ENCODE data around the gene CCDC188. TPM values are rescaled to one million over a fixed set of nuclear protein-coding genes. Genes with fewer than 3 reads are reported as not detected.

CCDC188 gene
- total and polyA plus RNA-seq, 10 of the 15 experiments (the other 5 are each of a cell fraction or from before 2014, with no cell fraction given), result not detected

- peaks cover 0 to under 1% of the 10 kb centered on the region in 2 experiments; a peak in 2 of 4 replicates for H3K27me3 ChIP-seq (replicated peaks in 1 of 2; ENCODE audit: control insufficient read depth in 2 of 2, insufficient read depth in 2 of 2, low read length in 1 of 2)
- ATAC-seq (no peak), DNase-seq (ENCODE audit: low read depth, low spot score) (no peak), FAIRE-seq (no peak)
- RAD21 ChIA-PET (ENCODE audit: unreplicated experiment), result interaction anchor here (0.9 to 1.7 kb wide), 3 partner anchors 18 to 37 kb away, joined by 3 to 4 read pairs (median 3); no protein-coding TSS in a partner anchor
- H2AFZ ChIP-seq (ENCODE audit: control insufficient read depth, low read depth, low read length), result no peak overlapping the region
- 21% methylated on average over 15 of the region's 17 CpGs for WGBS (ENCODE audit: insufficient coverage, insufficient replicate concordance, low lambda C conversion rate, missing lambda C conversion rate)
- in situ Hi-C loops (cut with MboI), result no loop called here
- no peaks in the 10 kb centered on the region for H3K79me2 ChIP-seq (ENCODE audit: control insufficient read depth, insufficient read depth, low read length)
- BruUV-seq (replicated peaks), result no TSS peak
- TF ChIP-seq ZNF622 (IDR thresholded peaks at IDR 0.05) (no peak), HCFC1 (IDR thresholded peaks at IDR 0.05; ENCODE audit: low read length) (no peak), HDGF (IDR thresholded peaks at IDR 0.05) (no peak), RUNX3 (IDR thresholded peaks at IDR 0.05; ENCODE audit: low read length) (no peak), RAD21 (IDR thresholded peaks at IDR 0.05; ENCODE audit: insufficient read depth, low read depth, low read length) (no peak), ZZZ3 (IDR thresholded peaks at IDR 0.05; ENCODE audit: control insufficient read depth, insufficient read length, low read depth) (no peak), TCF7 (IDR thresholded peaks at IDR 0.05; ENCODE audit: borderline replicate concordance) (no peak)
- no peak overlapping the region for H3K4me2 ChIP-seq (ENCODE audit: control insufficient read depth, insufficient read depth)
- no peak overlapping the region for H3K27ac ChIP-seq (ENCODE audit: control insufficient read depth, insufficient read depth)
- no peaks in the 10 kb centered on the region for H3K36me3 ChIP-seq (ENCODE audit: control insufficient read depth in 2 of 2, insufficient read depth in 2 of 2, low read length in 1 of 2)
- intact Hi-C loops (cut with micrococcal nuclease; ENCODE audit: unreplicated experiment), result no loop called here
- no peak overlapping the region for H3K4me3 ChIP-seq
- no peaks in the 10 kb centered on the region for H3K9me3 ChIP-seq (replicated peaks; ENCODE audit: control insufficient read depth, insufficient read depth, low read length)
- no peak overlapping the region for H3K9ac ChIP-seq (ENCODE audit: control insufficient read depth, insufficient read depth, low read length)
- CTCF ChIA-PET, result no interaction called here
- SMC1A ChIA-PET (ENCODE audit: uncharacterized antibody, unreplicated experiment), result no interaction called here
- POLR2A ChIA-PET, result interaction anchor here (0.6 kb wide), 1 partner anchor 746 kb away, joined by 5 read pairs; no protein-coding TSS in a partner anchor
- H3K4me1 ChIP-seq (ENCODE audit: control insufficient read depth, insufficient read depth, low read length), result no peaks in the 10 kb centered on the region
- H4K20me1 ChIP-seq (ENCODE audit: control insufficient read depth, insufficient read depth), result no peaks in the 10 kb centered on the region
Measured at GRCh38 chr22:20193761-20194494, 43.1 kb upstream of the CCDC188 start.

Measured in GM12878 (cell line).